ENCODE measurements around the gene CREBBP. TPM values are rescaled to one million over a fixed set of nuclear protein-coding genes. Genes with fewer than 3 reads are reported as not detected.
"Not testable (repeated sequence)": the region's sequence is repeated elsewhere in the genome, so short reads cannot be mapped to it uniquely, and the experiment has no call there.

Gene CREBBP
- total and polyA plus RNA-seq, 2 donors (not counting 3 experiments of a cell fraction or from before 2014, with no cell fraction given): 13.8 to 72.7 TPM

DNA sequence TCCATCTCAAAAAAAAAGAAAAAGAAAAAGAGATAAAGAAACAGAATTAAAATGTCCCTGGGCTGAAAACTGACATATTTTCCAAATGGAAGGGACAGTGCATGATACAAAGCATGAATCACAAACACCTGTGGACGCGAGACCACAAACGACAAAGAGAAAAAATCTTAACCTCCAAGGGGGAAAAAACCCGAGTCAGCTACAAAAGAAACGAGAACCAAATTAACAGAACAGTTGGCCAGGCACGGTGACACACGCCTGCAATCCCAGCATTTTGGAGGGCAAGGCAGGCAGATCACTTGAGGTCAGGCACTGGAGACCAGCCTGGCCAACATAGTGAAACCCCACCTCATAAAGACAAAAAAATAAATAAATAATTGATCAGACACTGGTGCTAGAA, 165.1 kb downstream of the CREBBP start:
- Histone ChIP-seq H3K4me3 (replicated peaks in 1 of 3; ENCODE audit: insufficient read depth in 1 of 3, low read depth in 1 of 3, low read length in 3 of 3) (no peak overlapping the region), H2AFZ (ENCODE audit: low read depth, low read length) (no peak overlapping the region), H3K9ac (replicated peaks; ENCODE audit: extremely low read depth, insufficient read depth, low read length) (no peak overlapping the region), H4K20me1 (replicated peaks; ENCODE audit: control insufficient read depth, extremely low read depth, insufficient read depth, low read length) (no peaks in the 10 kb centered on the region), H3K27me3 (ENCODE audit: control insufficient read depth in 2 of 2, insufficient read depth in 2 of 2, low read length in 2 of 2) (no peaks in the 10 kb centered on the region), H3K36me3 (ENCODE audit: control insufficient read depth in 2 of 2, extremely low read depth in 1 of 2, insufficient read depth in 2 of 2, low read length in 2 of 2) (peaks cover 0 to 6% of the 10 kb centered on the region in 2 experiments), H3K4me2 (ENCODE audit: insufficient read depth, low read length) (no peak overlapping the region), H3K79me2 (ENCODE audit: control insufficient read depth, insufficient read depth, low read length) (peaks cover 58% of the 10 kb centered on the region), H3K4me1 (ENCODE audit: control insufficient read depth, extremely low read depth, insufficient read depth, low read length) (peaks cover 14% of the 10 kb centered on the region), H3K9me1 (replicated peaks; ENCODE audit: control insufficient read depth, extremely low read depth, insufficient read depth, low read length) (no peaks in the 10 kb centered on the region), H3K9me3 (replicated peaks; ENCODE audit: control insufficient read depth, insufficient read depth, low read length) (no peaks in the 10 kb centered on the region), H3K27ac (ENCODE audit: insufficient read depth, low read depth, low read length) (no peak overlapping the region)
- intact Hi-C loops (cut with micrococcal nuclease): no loop called here
- ChIA-PET POLR2A (no interaction called here), CTCF (no interaction called here)
- BruUV-seq (replicated peaks): no TSS peak
- dilution Hi-C loops (cut with MboI; ENCODE audit: extremely low pct_ligation_motif_present, low sequenced_read_pairs): no loop called here
- FAIRE-seq (peak; percentile 4), DNase-seq (ENCODE audit: low read depth, low spot score) (no peak)
- no peak for TF ChIP-seq EZH2 (IDR thresholded peaks at IDR 0.05; ENCODE audit: borderline replicate concordance, low read depth, low read length, severe bottlenecking)
- TF ChIP-seq POLR2AphosphoS5 (IDR thresholded peaks at IDR 0.05; ENCODE audit: insufficient read depth, low read depth, low read length): no peak
- no peak for TF ChIP-seq GATA2 (IDR thresholded peaks at IDR 0.05; ENCODE audit: insufficient read depth, insufficient read length, low read depth, low read length)

DNA sequence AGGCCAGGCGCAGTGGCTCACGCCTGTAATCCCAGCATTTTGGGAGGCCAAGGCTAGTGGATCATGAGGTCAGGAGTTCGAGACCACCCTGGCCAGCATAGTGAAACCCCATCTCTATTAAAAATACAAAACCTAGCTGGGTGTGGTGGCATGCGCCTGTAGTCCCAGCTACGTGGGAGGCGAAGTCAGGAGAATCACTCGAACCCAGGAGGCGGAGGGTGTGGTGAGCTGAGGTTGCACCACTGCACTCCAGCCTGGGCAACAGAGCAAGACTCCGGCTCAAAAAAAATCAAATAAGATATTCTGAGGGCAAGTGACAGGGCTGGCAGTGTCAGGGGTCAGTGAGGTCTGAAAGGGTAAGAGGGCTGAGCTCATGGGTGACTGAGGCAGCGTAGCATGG, 166.1 kb downstream of the CREBBP start:
- BruUV-seq (replicated peaks); H3K36me3 ChIP-seq (ENCODE audit: control insufficient read depth in 2 of 2, extremely low read depth in 1 of 2, insufficient read depth in 2 of 2, low read length in 2 of 2); H3K9me1 ChIP-seq (replicated peaks; ENCODE audit: control insufficient read depth, extremely low read depth, insufficient read depth, low read length); H3K27ac ChIP-seq (ENCODE audit: insufficient read depth, low read depth, low read length); H3K9ac ChIP-seq (replicated peaks; ENCODE audit: extremely low read depth, insufficient read depth, low read length); intact Hi-C loops (cut with micrococcal nuclease); POLR2A ChIA-PET; H3K9me3 ChIP-seq (replicated peaks; ENCODE audit: control insufficient read depth, insufficient read depth, low read length); dilution Hi-C loops (cut with MboI; ENCODE audit: extremely low pct_ligation_motif_present, low sequenced_read_pairs); H4K20me1 ChIP-seq (replicated peaks; ENCODE audit: control insufficient read depth, extremely low read depth, insufficient read depth, low read length); H3K4me3 ChIP-seq (replicated peaks in 1 of 3; ENCODE audit: insufficient read depth in 1 of 3, low read depth in 1 of 3, low read length in 3 of 3); DNase-seq (ENCODE audit: low read depth, low spot score); H2AFZ ChIP-seq (ENCODE audit: low read depth, low read length); FAIRE-seq; H3K27me3 ChIP-seq (ENCODE audit: control insufficient read depth in 2 of 2, insufficient read depth in 2 of 2, low read length in 2 of 2); H3K4me2 ChIP-seq (ENCODE audit: insufficient read depth, low read length): not testable (repeated sequence)
- CTCF ChIA-PET: interaction anchor here (1.4 to 2.2 kb wide), 2 partner anchors 13 to 24 kb away, joined by 3 to 9 read pairs; no protein-coding TSS in a partner anchor
- Histone ChIP-seq H3K4me1 (ENCODE audit: control insufficient read depth, extremely low read depth, insufficient read depth, low read length) (peaks cover 14% of the 10 kb centered on the region), H3K79me2 (ENCODE audit: control insufficient read depth, insufficient read depth, low read length) (peaks cover 67% of the 10 kb centered on the region)

All from endothelial cell of umbilical vein (primary cell).